Measurements from ENCODE around the gene ADK.
A peak's percentile ranks its signal among the peaks of the same experiment; 100 is the strongest.

ADK gene

DNA sequence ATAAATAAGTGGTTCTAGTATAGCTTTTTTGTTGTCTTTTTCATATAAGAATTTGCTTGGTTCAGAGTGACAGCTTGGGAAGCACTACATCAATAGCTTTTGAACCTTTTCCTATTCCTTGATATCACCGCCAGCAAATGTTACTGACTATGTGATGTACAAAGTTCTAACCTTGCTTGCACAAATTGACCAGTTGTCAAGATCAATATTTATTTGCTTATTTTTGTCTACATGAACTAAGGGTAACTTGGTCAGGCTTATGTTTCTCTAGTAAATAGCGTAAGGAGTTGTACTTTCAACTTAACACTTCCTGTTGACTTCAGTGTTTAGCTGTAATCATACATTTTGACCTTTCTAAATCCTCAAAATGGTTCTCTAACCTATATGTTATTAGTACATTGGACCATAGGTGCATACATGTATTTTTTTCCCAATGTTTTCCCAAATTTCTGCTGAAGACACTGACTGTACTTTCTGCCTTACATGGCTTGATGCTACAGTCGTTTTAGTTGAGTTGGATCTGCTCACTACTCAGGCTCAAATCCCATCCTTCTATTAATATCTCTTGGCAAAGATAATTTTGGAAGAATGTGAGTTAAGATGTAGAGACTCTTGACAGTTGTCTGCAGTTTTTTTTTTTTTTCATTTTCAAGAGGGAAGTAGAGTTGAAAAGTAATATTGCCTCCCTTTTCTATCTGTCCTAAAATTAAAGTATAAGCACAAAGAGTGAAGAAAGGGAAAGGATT, 436.3 kb downstream of the ADK start:
- DNase-seq (ENCODE audit: low read depth, low spot score), result no peak
- ChIA-PET POLR2A (no interaction called here), CTCF (no interaction called here)
- TF ChIP-seq, protein P1, sequence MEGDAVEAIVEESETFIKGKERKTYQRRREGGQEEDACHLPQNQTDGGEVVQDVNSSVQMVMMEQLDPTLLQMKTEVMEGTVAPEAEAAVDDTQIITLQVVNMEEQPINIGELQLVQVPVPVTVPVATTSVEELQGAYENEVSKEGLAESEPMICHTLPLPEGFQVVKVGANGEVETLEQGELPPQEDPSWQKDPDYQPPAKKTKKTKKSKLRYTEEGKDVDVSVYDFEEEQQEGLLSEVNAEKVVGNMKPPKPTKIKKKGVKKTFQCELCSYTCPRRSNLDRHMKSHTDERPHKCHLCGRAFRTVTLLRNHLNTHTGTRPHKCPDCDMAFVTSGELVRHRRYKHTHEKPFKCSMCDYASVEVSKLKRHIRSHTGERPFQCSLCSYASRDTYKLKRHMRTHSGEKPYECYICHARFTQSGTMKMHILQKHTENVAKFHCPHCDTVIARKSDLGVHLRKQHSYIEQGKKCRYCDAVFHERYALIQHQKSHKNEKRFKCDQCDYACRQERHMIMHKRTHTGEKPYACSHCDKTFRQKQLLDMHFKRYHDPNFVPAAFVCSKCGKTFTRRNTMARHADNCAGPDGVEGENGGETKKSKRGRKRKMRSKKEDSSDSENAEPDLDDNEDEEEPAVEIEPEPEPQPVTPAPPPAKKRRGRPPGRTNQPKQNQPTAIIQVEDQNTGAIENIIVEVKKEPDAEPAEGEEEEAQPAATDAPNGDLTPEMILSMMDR (IDR thresholded peaks at IDR 0.05; ENCODE audit: insufficient read depth, low read length, missing control alignments), result no peak
- no peak overlapping the region for H3K4me3 ChIP-seq (ENCODE audit: low read depth, low read length)

DNA sequence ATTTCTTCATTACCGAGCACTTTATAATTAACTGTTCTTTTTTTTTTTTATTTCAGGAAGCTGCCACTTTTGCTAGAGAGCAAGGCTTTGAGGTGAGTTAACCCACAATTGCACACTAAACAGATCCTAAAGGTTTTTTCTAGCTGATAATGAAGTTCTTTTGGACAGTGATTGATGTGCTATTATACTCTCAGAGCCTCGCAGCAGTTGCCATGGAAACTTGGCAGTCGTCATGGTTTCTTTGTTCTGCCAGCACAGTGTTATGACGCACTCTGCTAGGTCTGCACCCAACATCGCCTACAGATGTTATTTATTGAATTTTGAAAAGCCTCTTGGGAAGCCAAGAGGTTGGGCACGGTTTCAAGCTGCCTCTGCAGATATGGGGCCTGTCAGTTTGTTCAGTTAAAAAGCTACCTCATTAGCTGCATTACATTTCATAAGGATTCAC, 438.2 kb downstream of the ADK start:
- POLR2A ChIA-PET, result no interaction called here
- TF ChIP-seq, protein P1 (IDR thresholded peaks at IDR 0.05; ENCODE audit: insufficient read depth, low read length, missing control alignments), result no peak
- CTCF ChIA-PET, result interaction anchor here (1.3 kb wide), 1 partner anchor 9 kb away, joined by 3 read pairs; no protein-coding TSS in a partner anchor
- no peak overlapping the region for H3K4me3 ChIP-seq (ENCODE audit: low read depth, low read length)
- DNase-seq (ENCODE audit: low read depth, low spot score), result peak; percentile 87

DNA sequence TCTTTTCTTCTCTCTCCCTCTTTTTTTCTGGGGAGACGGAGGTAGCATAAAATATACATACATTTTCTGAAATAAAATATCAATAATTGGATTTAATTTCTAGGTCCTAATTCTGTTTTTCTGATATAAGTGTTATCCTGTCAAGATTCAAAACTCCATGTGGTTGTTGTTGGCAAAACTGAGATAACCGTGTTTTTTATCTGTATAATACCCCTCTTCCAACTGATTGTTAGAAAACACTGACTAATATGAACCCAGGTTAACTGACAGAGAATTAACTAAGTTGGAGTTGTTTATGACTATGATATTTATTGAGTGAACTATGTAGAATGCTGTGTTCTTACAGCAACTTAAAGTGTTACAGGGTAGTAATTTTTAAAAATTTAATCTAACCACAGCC, 438.8 kb downstream of the ADK start:
- H3K4me3 ChIP-seq (ENCODE audit: low read depth, low read length), result no peak overlapping the region
- TF ChIP-seq, protein P1 (IDR thresholded peaks at IDR 0.05; ENCODE audit: insufficient read depth, low read length, missing control alignments), result no peak
- ChIA-PET POLR2A (no interaction called here), CTCF (interaction anchor here (1.3 kb wide), 1 partner anchor 9 kb away, joined by 3 read pairs; no protein-coding TSS in a partner anchor)
- no peak for DNase-seq (ENCODE audit: low read depth, low spot score)

GRCh38 chr10:74593470-74593869, 442.4 kb downstream of the ADK start:
- peak; percentile 36 for DNase-seq (ENCODE audit: low read depth, low spot score)
- POLR2A ChIA-PET, result no interaction called here
- no peak overlapping the region for H3K4me3 ChIP-seq (ENCODE audit: low read depth, low read length)
- CTCF ChIA-PET, result no interaction called here
- TF ChIP-seq, protein P1 (IDR thresholded peaks at IDR 0.05; ENCODE audit: insufficient read depth, low read length, missing control alignments), result no peak

DNA sequence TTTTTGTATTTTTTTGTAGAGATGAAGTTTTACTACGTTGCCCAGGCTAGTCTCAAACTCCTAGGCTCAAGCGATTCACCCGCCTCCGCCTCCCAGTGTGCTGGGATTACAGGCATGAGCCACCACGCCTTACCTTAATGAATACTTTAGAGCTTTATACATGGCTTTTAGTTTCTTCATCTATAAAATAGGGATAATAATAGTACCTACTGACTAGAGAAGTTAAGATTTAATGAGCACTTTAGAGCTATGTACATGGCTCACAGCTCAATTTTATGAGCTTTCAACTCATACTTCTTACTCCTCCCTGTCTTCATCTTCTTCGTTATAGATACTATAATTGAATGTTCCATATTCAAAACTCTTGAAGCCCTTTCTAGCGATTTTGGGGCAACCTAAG, 445.7 kb downstream of the ADK start:
- ChIA-PET POLR2A (no interaction called here), CTCF (interaction anchor here (0.6 kb wide), 1 partner anchor 9 kb away, joined by 3 read pairs; no protein-coding TSS in a partner anchor)
- TF ChIP-seq, protein P1 (IDR thresholded peaks at IDR 0.05; ENCODE audit: insufficient read depth, low read length, missing control alignments), result no peak
- no peak for DNase-seq (ENCODE audit: low read depth, low spot score)
- H3K4me3 ChIP-seq (ENCODE audit: low read depth, low read length), result no peak overlapping the region

DNA sequence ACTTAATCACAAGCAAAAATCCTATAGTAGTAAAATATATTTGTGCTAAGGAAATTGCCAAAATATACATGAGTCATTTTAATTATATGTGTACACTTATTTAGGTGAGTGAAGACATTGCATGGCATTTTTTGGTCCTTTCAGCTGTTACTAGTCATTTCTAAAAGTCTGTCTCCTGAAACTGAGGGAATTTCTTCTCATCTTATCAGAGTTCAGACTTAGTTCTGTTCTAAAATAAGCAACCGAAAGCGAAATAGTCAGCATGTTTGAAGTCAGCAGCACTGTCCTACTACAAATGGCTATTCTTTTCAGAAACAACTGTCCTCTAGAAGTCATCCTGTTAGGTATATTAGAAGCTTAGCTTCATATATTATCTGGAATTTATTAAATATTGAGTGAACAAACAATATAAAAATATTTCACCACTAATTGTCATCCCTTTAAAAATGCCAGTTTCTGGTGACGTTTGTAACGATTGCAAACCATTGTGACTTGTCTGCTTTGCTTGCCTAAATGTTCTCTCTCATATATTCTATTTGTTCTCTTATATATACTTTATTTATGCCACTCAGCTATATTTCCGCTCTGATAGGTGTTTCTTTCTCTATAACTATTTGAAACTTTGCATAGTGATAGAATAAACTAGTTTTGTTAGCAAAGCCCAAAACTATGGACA, 448.0 kb downstream of the ADK start:
- ChIA-PET POLR2A (interaction anchor here (0.6 kb wide), 1 partner anchor 477 kb away, joined by 4 read pairs; no protein-coding TSS in a partner anchor), CTCF (interaction anchor here (1.0 kb wide), 1 partner anchor 10 kb away, joined by 3 read pairs; no protein-coding TSS in a partner anchor)
- H3K4me3 ChIP-seq (ENCODE audit: low read depth, low read length), result no peak overlapping the region
- TF ChIP-seq, protein P1 (IDR thresholded peaks at IDR 0.05; ENCODE audit: insufficient read depth, low read length, missing control alignments), result no peak
- DNase-seq (ENCODE audit: low read depth, low spot score), result no peak
